Measurements from ENCODE around the gene COPG1. TPM values are rescaled to one million over a fixed set of nuclear protein-coding genes. Genes with fewer than 3 reads are reported as not detected.
"Not testable (repeated sequence)": the region's sequence is repeated elsewhere in the genome, so short reads cannot be mapped to it uniquely, and the experiment has no call there.

COPG1 gene
- total and polyA plus RNA-seq, 4 donors: 49.8 to 177 (median 87.0) TPM

DNA sequence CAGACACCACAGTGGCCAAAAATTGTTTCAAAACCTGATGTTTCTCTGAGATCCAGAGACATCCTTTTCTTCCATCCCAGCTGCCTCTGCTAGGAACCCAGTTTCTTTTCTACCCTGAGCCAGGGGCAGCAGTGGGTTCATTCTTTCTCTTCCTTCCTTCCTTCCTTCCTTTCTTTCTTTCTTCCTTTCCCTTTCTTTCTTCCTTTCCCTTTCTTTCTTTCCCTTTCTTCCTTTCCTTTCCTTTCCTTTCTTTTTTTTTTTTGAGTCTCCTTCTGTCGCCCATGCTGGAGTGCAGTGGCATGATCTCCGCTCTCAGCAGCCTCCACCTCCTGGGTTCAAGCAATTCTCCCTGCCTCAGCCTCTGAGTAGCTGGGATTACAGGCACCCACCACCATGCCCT, 30.7 kb upstream of the COPG1 start:
- Histone ChIP-seq H3K27me3 (ENCODE audit: control insufficient read depth in 4 of 4, insufficient read depth in 4 of 4, low read length in 3 of 4) (no peaks in the 10 kb centered on the region), H3K9me3 (ENCODE audit: control insufficient read depth in 4 of 4, low read length in 3 of 4) (no peaks in the 10 kb centered on the region), H3K4me1 (ENCODE audit: control insufficient read depth in 4 of 4, insufficient read depth in 4 of 4, low read length in 3 of 4) (peaks cover 0 to 2% (median under 1%) of the 10 kb centered on the region in 4 donors), H3K36me3 (ENCODE audit: control insufficient read depth in 4 of 4, insufficient read depth in 3 of 4, low read depth in 1 of 4, low read length in 3 of 4) (no peaks in the 10 kb centered on the region), H3K9ac (ENCODE audit: low read depth in 1 of 2, low read length in 2 of 2) (no peak overlapping the region), H3K27ac (ENCODE audit: low read depth in 1 of 2, low read length in 2 of 2) (no peak overlapping the region), H3K4me3 (ENCODE audit: low read depth in 1 of 3, low read length in 3 of 3) (no peak overlapping the region)
- TF ChIP-seq EGR1 (IDR thresholded peaks at IDR 0.05; ENCODE audit: low read depth in 2 of 2): no peak
- TF ChIP-seq GABPA (IDR thresholded peaks at IDR 0.05 in 1 of 2, conservative IDR thresholded peaks at IDR 0.05 in 1 of 2): no peak
- no peak for TF ChIP-seq SP1 (IDR thresholded peaks at IDR 0.05)
- no peak for TF ChIP-seq RAD21 (IDR thresholded peaks at IDR 0.05)
- no peak for TF ChIP-seq HNF4A (conservative IDR thresholded peaks at IDR 0.05)
- no peak for TF ChIP-seq YY1 (IDR thresholded peaks at IDR 0.05)
- no peak for TF ChIP-seq FOXA1 (IDR thresholded peaks at IDR 0.05)
- TF ChIP-seq, protein P1, sequence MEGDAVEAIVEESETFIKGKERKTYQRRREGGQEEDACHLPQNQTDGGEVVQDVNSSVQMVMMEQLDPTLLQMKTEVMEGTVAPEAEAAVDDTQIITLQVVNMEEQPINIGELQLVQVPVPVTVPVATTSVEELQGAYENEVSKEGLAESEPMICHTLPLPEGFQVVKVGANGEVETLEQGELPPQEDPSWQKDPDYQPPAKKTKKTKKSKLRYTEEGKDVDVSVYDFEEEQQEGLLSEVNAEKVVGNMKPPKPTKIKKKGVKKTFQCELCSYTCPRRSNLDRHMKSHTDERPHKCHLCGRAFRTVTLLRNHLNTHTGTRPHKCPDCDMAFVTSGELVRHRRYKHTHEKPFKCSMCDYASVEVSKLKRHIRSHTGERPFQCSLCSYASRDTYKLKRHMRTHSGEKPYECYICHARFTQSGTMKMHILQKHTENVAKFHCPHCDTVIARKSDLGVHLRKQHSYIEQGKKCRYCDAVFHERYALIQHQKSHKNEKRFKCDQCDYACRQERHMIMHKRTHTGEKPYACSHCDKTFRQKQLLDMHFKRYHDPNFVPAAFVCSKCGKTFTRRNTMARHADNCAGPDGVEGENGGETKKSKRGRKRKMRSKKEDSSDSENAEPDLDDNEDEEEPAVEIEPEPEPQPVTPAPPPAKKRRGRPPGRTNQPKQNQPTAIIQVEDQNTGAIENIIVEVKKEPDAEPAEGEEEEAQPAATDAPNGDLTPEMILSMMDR (IDR thresholded peaks at IDR 0.05; ENCODE audit: low read depth, low read length, missing input control): no peak
- TF ChIP-seq RXRA (IDR thresholded peaks at IDR 0.05): no peak
- no peak for TF ChIP-seq TAF1 (conservative IDR thresholded peaks at IDR 0.05)
- no peak for TF ChIP-seq HNF4G (IDR thresholded peaks at IDR 0.05)
- TF ChIP-seq, protein P2, sequence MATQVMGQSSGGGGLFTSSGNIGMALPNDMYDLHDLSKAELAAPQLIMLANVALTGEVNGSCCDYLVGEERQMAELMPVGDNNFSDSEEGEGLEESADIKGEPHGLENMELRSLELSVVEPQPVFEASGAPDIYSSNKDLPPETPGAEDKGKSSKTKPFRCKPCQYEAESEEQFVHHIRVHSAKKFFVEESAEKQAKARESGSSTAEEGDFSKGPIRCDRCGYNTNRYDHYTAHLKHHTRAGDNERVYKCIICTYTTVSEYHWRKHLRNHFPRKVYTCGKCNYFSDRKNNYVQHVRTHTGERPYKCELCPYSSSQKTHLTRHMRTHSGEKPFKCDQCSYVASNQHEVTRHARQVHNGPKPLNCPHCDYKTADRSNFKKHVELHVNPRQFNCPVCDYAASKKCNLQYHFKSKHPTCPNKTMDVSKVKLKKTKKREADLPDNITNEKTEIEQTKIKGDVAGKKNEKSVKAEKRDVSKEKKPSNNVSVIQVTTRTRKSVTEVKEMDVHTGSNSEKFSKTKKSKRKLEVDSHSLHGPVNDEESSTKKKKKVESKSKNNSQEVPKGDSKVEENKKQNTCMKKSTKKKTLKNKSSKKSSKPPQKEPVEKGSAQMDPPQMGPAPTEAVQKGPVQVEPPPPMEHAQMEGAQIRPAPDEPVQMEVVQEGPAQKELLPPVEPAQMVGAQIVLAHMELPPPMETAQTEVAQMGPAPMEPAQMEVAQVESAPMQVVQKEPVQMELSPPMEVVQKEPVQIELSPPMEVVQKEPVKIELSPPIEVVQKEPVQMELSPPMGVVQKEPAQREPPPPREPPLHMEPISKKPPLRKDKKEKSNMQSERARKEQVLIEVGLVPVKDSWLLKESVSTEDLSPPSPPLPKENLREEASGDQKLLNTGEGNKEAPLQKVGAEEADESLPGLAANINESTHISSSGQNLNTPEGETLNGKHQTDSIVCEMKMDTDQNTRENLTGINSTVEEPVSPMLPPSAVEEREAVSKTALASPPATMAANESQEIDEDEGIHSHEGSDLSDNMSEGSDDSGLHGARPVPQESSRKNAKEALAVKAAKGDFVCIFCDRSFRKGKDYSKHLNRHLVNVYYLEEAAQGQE (IDR thresholded peaks at IDR 0.05): no peak
- TF ChIP-seq JUND (IDR thresholded peaks at IDR 0.05): no peak
- no peak for DNase-seq (ENCODE audit: low spot score)
- 99% methylated on average over 2 of the region's 2 CpGs for WGBS

DNA sequence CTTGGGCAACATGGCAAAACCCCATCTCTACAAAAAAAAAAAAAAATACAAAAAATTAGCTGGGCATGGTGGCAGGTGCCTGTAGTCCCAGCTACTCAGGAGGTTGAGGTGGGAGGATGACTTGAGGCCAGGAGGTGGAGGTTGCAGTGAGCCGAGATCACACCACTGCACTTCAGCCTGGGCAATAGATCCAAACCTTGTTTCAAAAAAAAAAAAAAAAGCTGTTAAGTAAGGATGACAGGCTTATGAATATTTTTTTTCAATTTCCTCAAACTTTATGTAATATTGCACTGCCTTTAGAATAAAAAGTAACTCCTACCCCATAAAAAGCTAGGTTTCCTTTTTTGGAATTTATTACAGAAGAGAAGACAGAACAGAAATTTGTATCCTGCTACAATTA, 25.0 kb upstream of the COPG1 start:
- not testable (repeated sequence) for H3K9me3 ChIP-seq (ENCODE audit: control insufficient read depth in 4 of 4, low read length in 3 of 4); H3K4me3 ChIP-seq (ENCODE audit: low read depth in 1 of 3, low read length in 3 of 3); H3K36me3 ChIP-seq (ENCODE audit: control insufficient read depth in 4 of 4, insufficient read depth in 3 of 4, low read depth in 1 of 4, low read length in 3 of 4); DNase-seq (ENCODE audit: low spot score); H3K27me3 ChIP-seq (ENCODE audit: control insufficient read depth in 4 of 4, insufficient read depth in 4 of 4, low read length in 3 of 4)
- peak overlapping the region; percentile 52 to 84 for H3K9ac ChIP-seq (ENCODE audit: low read depth in 1 of 2, low read length in 2 of 2)
- H3K4me1 ChIP-seq (ENCODE audit: control insufficient read depth in 4 of 4, insufficient read depth in 4 of 4, low read length in 3 of 4): peaks cover 3 to 31% (median 25%) of the 10 kb centered on the region in 4 donors
- H3K27ac ChIP-seq (ENCODE audit: low read depth in 1 of 2, low read length in 2 of 2): peak overlapping the region; percentile 94 to 99
- WGBS: 11% methylated on average over 1 of the region's 1 CpG

DNA sequence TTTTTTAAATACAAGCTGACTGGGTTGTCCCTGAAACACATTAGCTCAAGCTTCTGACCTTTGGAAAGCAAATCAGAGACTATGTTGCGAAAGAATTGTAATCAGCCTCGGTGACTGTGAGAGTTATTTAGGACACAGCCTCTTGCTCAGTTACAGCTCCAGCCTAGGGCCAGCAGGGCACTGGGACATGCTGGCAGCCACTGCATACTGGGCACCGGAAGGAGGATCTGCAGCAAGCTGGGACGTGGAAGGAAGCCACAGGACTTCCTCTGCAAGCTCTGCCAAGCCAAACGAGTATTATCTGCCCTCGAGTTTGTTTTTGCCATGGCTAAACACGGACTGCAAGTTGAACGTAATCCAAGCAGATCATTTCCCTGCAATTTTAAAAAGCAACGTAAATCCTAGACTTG, 24.4 kb upstream of the COPG1 start:
- DNase-seq (ENCODE audit: low spot score): peak; percentile 55
- Histone ChIP-seq H3K4me1 (ENCODE audit: control insufficient read depth in 4 of 4, insufficient read depth in 4 of 4, low read length in 3 of 4) (peaks cover 3 to 35% (median 26%) of the 10 kb centered on the region in 4 donors), H3K4me3 (ENCODE audit: low read depth in 1 of 3, low read length in 3 of 3) (peak overlapping the region in 1 of 3 donors; percentile 24), H3K27me3 (ENCODE audit: control insufficient read depth in 4 of 4, insufficient read depth in 4 of 4, low read length in 3 of 4) (no peaks in the 10 kb centered on the region), H3K36me3 (ENCODE audit: control insufficient read depth in 4 of 4, insufficient read depth in 3 of 4, low read depth in 1 of 4, low read length in 3 of 4) (no peaks in the 10 kb centered on the region), H3K9me3 (ENCODE audit: control insufficient read depth in 4 of 4, low read length in 3 of 4) (no peaks in the 10 kb centered on the region), H3K27ac (ENCODE audit: low read depth in 1 of 2, low read length in 2 of 2) (peak overlapping the region; percentile 94 to 99), H3K9ac (ENCODE audit: low read depth in 1 of 2, low read length in 2 of 2) (peak overlapping the region; percentile 52 to 84)
- WGBS: 1% methylated on average over 9 of the region's 9 CpGs
- TF ChIP-seq RXRA (IDR thresholded peaks at IDR 0.05): peak; percentile 95 to 96
- peak; percentile 84 to 85 for TF ChIP-seq JUND (IDR thresholded peaks at IDR 0.05)
- TF ChIP-seq EGR1 (IDR thresholded peaks at IDR 0.05; ENCODE audit: low read depth in 2 of 2): peak; percentile 97 to 99
- TF ChIP-seq, protein P2 (IDR thresholded peaks at IDR 0.05): peak; percentile 88
- peak; percentile 83 for TF ChIP-seq HNF4G (IDR thresholded peaks at IDR 0.05)
- TF ChIP-seq, protein P3, sequence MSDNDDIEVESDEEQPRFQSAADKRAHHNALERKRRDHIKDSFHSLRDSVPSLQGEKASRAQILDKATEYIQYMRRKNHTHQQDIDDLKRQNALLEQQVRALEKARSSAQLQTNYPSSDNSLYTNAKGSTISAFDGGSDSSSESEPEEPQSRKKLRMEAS (IDR thresholded peaks at IDR 0.05): peak; percentile 100
- TF ChIP-seq, protein P4, sequence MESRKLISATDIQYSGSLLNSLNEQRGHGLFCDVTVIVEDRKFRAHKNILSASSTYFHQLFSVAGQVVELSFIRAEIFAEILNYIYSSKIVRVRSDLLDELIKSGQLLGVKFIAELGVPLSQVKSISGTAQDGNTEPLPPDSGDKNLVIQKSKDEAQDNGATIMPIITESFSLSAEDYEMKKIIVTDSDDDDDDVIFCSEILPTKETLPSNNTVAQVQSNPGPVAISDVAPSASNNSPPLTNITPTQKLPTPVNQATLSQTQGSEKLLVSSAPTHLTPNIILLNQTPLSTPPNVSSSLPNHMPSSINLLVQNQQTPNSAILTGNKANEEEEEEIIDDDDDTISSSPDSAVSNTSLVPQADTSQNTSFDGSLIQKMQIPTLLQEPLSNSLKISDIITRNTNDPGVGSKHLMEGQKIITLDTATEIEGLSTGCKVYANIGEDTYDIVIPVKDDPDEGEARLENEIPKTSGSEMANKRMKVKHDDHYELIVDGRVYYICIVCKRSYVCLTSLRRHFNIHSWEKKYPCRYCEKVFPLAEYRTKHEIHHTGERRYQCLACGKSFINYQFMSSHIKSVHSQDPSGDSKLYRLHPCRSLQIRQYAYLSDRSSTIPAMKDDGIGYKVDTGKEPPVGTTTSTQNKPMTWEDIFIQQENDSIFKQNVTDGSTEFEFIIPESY (IDR thresholded peaks at IDR 0.05): peak; percentile 91
- peak; percentile 97 to 98 for TF ChIP-seq HNF4A (conservative IDR thresholded peaks at IDR 0.05)
- TF ChIP-seq RAD21 (IDR thresholded peaks at IDR 0.05): peak; percentile 67 to 77
- peak; percentile 94 for TF ChIP-seq NR2F2 (IDR thresholded peaks at IDR 0.05)
